ENCODE data around the gene P2RX1.

- no peak for TF ChIP-seq POLR2A (IDR thresholded peaks at IDR 0.05)
- TF ChIP-seq, protein P1, sequence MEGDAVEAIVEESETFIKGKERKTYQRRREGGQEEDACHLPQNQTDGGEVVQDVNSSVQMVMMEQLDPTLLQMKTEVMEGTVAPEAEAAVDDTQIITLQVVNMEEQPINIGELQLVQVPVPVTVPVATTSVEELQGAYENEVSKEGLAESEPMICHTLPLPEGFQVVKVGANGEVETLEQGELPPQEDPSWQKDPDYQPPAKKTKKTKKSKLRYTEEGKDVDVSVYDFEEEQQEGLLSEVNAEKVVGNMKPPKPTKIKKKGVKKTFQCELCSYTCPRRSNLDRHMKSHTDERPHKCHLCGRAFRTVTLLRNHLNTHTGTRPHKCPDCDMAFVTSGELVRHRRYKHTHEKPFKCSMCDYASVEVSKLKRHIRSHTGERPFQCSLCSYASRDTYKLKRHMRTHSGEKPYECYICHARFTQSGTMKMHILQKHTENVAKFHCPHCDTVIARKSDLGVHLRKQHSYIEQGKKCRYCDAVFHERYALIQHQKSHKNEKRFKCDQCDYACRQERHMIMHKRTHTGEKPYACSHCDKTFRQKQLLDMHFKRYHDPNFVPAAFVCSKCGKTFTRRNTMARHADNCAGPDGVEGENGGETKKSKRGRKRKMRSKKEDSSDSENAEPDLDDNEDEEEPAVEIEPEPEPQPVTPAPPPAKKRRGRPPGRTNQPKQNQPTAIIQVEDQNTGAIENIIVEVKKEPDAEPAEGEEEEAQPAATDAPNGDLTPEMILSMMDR (IDR thresholded peaks at IDR 0.05): no peak
Observed at GRCh38 chr17:3879591-3880417, 36.5 kb downstream of the P2RX1 start.
